GM19467 (cell line): ENCODE data around the gene SYNPO2.
A peak's percentile ranks its signal among the peaks of the same experiment; 100 is the strongest.
"Not testable (repeated sequence)": the region's sequence is repeated elsewhere in the genome, so short reads cannot be mapped to it uniquely, and the experiment has no call there.

Experiments used
- ATAC-seq: cut with Tn5 transposase; IDR thresholded peaks from one replicate; pipeline ENCODE4 v1.9.1; 2021; ENCODE audit warnings: mild to moderate bottlenecking, moderate library complexity; ENCODE audit not compliant: unreplicated experiment

The SYNPO2 gene

DNA sequence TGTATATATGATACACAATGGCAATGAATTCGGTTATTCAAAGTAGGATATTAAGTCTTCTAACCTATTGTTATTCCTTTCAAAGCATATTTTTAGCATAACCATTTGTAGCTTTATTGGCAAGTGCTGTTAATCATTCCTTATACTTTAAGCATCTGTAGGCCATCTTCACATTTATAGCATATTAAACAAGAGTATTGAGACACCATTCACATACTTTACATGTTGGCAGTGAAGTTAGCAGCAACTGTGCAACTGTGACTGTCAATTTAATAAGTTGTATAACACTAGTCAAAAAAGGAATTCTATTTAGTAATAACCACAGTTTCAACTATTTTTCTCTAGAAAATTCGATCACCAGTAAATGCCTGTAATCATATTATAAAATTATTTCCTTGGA is 139.6 kb downstream of the SYNPO2 start:
- no peak for ATAC-seq

DNA sequence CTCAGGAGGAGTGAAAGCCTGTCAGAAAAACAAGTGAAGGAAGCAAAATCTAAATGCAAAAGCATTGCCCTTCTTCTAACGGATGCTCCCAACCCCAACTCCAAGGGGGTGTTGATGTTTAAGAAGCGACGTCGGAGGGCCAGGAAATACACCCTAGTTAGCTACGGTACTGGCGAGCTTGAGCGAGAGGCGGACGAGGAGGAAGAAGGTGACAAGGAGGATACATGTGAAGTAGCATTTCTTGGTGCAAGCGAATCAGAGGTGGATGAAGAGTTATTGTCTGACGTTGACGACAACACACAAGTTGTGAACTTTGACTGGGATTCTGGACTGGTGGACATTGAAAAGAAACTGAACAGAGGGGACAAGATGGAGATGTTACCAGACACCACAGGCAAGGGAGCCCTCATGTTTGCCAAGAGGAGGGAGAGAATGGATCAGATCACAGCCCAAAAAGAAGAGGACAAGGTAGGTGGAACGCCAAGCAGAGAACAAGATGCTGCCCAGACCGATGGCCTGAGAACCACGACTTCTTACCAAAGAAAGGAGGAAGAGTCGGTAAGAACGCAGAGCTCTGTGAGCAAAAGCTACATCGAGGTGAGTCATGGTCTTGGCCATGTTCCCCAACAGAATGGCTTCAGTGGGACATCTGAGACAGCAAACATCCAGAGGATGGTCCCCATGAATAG is 141.3 kb downstream of the SYNPO2 start:
- no peak for ATAC-seq

DNA sequence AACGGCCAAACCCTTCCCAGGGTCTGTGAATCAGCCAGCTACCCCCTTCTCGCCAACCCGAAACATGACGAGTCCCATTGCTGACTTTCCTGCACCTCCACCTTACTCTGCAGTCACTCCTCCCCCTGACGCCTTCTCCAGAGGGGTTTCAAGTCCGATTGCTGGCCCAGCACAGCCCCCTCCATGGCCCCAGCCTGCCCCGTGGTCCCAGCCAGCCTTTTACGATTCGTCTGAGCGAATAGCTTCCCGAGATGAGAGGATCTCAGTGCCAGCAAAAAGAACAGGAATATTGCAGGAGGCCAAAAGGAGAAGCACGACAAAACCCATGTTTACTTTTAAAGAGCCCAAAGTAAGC is 141.9 kb downstream of the SYNPO2 start:
- ATAC-seq: no peak

DNA sequence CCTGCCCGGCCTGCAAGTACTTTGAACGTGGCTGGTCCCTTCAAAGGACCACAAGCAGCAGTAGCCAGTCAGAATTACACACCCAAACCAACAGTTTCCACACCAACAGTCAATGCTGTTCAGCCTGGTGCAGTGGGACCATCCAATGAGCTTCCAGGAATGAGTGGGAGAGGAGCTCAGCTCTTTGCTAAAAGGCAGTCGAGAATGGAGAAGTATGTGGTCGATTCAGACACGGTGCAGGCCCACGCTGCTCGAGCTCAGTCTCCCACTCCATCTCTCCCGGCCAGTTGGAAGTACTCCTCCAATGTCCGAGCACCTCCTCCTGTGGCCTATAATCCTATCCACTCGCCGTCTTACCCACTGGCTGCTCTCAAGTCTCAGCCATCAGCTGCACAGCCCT is 142.6 kb downstream of the SYNPO2 start:
- ATAC-seq: no peak

DNA sequence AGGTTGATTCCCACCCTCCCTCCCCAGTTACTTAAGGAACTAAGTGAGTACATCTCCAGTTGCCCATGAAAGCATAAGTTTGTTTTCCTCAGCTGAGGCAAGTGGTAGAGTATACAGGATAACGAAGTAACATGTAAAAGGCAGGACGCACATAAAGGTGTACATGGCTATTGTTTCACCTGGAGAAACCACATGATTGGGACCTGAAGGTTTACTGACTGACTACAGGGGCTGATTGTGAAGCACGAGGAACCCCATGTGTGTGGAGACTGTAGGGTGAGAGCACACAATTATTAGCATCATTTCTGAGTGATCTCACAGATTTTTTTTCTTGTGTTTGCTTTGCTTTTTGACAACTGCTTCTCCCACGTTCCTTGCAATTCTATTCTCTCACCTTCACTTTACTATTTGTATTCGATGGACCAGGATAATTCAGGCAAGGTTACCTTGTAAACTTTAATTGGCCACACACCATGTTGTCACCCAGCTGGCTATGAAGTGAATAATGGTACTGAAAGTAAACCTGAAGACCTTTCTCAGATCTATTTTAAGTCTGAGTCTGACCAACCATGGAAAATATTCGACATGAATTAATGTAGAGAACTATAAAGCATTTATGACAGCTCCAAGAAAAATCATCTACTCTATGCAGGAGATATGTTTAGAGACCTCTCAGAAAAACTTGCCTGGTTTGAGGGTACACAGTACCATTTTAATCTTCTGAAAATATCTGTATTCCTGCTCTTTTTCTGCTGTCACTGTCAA is 144.4 kb downstream of the SYNPO2 start:
- ATAC-seq: no peak

DNA sequence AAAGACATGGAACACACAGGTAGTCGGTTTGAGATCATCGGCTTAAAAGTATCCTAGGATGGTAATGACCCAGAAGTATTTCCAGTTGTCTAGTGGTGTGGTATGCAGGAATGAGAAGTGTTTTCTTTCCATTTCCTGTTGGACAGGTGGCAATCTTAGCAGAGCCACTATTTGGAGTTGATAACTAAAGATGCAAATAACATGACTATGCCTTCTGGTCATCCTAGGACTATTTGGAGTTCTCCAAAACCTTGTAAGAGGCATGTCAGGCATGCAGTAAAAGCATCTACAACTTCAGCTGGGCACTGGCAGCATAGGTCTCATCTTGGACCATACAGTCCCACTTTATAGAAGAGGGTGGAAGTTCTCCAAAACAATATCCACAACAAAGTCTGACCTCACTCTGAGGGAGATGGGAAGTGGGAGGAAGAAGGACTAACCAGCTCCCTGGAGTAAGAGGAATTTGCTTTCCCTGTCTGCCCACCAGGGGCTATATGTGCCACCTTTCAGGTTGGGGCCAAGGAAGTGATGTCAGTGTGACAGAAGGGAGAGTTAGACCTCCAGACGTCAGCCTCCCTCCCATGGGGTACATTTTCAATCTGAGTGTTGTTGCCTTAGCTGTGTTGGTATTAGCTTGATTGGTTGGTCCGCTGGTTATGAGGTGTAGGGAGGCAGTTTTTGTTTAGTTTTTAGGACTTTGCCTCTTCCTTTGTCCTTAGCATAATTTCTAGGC is 145.8 kb downstream of the SYNPO2 start:
- no peak for ATAC-seq

DNA sequence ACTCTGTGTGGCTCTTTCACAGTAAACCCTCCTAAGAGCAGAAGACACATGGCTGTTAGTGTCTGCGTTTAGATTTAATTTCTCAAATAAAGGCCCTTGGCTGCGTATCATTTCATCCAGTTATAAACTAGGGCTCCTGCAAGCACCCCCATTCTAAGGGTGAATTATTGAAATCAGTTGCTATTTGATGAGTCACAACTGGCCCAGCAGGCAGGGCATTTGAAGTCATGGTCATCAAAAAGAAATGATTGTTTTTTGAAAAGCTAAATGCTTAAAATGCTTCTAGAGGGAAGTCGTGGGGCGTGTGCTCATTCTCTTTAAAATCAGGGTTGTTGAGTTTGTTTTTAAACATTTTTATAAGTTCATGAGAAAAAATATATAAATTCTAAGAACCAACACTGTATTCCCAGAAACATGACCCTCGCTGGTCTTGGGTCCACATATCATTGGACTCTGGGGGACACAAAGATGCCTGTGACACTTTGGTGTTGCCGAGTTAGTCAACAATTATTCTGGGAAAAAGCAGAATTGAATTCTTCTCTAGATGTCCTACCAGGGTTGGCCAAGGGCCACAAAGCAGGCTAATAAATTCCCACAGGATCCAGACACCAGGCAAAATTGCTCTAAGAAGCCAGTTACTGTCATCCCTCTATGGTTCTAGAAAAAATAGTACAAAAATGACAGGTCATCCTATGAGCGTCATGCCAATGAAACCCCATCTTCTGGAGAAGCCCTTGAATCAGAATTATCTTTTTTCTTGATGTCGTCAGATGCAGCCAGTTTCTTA is 147.5 kb downstream of the SYNPO2 start:
- ATAC-seq: no peak

DNA sequence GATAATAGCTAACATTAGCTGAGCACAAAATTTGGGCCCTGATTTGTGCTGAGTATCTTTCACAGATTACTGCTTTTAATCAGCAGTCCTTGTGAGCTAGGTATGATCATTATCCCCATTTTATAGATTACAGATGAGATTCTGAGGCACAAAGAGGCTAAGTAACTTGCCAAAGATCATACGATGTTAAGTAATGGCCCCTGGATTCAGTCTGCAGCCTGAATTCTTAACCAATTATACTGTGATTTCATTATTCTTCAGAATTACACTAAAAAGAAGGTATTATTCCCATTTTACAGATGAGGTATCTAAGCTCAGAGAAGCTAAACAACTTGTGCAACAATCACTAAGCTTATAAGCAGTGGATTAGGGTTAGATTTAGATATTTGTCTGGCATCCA is 149.1 kb downstream of the SYNPO2 start:
- ATAC-seq: no peak

DNA sequence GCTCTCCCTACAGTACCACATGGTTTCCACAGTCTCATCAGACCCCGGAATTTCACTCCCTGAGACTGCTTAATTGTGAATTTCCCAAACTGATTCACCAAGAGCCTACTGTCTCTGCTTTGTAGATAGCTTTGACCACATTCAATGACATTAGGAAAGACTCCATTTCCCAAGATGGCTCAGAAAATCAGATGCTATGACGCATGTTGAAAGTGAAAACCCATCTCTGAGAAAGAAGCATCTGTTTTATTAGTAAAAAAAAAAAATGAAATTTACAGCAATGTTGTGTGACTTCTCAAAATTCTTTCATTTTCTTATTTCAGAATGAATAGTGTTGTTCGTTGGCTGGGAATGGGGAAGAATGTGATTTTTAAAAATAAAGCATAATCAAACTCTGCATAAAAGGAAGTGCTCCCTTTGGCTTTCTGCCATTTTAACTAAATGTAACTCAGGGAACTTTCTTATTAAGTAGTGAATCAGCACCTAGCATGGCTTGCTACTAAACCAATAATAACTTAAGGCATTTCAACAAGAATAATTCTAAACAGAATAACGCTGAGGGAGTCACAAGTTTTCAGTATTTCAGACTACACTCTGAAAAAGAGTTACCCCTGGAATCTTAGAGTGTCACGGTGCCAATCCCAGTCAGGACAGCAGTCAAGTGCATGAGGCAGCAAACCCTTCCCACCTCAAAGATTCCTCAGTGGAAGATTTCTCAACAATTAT is 149.6 kb downstream of the SYNPO2 start:
- ATAC-seq: no peak

DNA sequence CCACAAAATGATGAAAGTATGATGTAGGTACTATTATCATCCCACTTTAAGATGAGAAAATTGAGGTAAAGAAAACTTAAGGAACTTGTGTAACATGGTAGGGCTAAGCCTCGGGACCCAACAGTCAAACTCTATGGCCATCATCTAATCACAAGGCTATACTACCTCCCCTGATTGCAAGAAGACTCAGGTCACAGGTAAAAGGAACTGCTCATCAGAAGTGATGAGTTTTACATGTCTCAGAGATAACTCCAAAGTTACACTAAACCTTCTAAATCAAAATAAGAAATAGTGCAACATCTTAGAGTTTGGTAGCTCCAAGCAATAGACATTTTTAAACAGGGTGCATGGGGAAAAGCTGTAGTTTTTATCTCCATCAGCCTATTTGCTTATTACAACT is 150.5 kb downstream of the SYNPO2 start:
- ATAC-seq: no peak

DNA sequence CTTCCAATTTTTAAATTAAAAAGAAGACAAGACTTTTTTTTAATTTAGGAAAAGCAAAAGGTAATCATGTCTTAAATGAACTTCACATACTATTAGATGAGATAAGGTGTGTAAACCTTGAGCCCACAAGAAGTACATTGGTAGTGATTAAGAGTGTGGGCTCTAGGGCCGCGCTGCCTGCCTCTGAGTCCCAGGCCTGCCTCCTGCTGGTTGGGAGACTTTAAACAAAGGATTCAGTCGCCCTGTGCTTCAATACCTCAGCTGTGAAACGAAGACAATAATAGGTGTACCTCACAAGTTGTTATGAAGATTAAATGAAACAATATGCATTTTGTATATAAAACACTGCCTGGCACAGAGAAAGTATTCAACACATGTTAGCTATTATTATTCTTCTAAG is 151.1 kb downstream of the SYNPO2 start:
- no peak for ATAC-seq

DNA sequence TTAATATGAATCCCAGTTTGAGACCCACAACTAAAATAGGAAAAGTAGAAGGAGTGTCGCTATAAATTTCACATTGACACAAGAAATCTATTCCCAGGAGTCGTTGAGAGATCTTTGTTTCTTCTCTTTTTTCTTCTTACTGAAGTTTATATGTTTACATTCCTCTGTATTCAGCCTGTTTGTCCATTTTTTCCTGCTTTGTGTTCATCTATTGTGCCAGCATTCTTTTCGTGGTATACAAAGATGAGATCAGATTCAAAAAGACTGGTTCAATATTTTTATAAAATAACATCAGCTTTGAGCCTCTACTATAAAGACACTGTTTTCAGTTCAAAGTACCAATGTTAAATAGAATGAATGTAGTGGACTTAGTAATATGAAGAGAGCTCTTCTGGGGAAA is 151.6 kb downstream of the SYNPO2 start:
- ATAC-seq: no peak

DNA sequence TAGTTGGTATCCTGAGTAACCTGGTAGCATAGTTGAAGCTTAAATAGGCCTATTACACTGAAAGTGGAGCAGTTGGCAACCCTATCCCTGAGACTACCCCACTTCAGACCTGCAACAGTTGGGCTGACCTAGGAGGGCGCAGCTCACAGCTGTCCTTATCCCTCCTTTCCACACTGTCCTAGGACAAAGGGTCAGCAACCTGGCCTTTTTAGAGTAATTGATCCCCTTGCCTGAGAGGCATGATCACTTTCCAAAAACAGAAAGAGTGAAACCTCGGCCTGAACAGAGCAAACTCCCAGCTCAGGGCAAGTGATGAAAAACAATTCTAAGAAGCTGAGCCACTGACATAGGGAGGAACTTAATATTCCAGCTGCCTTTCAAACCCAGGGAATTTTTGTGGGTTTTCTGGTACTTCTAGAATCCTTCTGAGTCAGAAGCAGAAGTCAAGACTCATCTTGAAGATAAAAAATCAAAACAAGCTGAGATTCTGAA is 152.1 kb downstream of the SYNPO2 start:
- ATAC-seq: no peak

DNA sequence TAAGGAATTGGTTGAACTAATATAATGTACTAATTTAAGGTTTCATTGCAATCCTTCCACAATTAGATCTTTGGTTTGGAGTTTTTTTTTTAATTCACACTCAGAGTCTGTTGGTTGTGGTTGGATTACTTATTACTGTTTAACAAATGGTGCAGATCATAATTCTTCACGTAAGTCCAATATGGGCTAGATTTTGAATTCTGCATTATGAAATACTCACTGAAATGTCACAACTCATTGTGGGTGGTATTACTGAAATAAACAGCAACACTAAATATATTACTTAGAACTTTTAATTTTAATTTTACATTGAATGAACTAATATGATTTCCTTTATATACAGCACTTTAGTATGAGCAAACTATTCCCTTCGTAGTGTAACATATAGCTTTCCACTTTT is 152.7 kb downstream of the SYNPO2 start:
- ATAC-seq: no peak

DNA sequence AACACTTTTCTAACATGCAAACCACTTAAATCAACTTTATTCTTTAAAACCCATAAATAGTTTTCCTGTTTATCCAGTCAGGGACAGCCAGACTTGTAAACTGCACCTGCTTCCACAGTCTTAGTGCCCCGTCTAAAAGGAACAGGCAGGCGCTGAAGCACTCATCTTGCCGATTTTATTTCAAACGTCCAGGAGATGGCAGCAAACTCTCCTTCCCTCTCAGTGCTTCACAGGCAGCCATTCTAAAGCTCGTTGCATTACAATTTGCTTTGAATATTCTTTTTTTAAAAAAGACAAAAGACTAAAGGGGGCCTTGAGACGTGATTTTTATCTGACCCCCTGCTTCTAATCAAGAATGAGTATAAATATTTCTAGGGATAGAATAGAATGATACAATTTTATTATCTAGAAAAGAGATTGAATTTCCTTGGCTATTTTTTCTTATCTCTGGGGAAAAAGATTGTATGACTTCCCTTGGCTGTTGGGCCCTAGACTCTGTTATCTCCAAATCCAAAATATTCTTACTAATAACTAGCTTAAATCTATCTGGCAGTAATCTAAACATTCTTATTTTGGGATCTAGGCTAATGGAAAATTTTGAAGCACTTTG is 153.4 kb downstream of the SYNPO2 start:
- ATAC-seq: peak; percentile 87

DNA sequence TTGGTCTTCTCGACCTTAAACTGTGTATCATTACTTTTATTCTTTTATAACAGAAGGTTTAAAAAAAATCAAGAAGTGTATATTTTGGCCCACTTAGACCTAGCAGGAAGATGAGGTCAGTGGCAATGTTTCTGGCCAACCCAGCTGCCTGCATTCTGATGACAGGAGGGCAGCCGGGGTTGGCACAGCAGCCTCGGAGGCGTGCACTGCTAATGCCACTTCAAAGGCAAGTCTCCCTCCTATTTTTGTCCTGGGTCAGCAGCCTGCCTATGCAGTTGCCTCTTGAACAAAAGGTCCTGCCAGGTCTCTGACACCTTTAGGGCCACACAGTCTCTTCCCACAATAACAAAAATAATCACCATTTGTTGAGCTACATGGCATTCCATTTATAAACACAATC is 157.6 kb downstream of the SYNPO2 start:
- ATAC-seq: no peak

DNA sequence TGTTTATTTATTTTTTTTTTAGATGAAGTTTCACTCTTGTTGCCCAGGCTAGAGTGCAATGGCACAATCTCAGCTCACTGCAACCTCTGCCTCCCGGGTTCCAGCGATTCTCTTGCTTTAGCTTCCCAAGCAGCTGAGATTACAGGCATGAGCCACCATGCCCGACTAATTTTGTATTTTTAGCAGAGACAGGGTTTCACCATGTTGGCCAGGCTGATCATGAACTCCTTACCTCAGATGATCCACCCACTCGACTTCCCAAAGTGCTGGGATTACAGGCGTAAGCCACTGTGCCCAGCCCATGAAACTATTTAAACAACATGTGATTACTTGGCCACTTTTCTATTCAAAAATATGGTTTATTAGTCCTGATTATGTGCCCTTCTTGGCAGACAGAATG is 158.4 kb downstream of the SYNPO2 start:
- not testable (repeated sequence) for ATAC-seq

DNA sequence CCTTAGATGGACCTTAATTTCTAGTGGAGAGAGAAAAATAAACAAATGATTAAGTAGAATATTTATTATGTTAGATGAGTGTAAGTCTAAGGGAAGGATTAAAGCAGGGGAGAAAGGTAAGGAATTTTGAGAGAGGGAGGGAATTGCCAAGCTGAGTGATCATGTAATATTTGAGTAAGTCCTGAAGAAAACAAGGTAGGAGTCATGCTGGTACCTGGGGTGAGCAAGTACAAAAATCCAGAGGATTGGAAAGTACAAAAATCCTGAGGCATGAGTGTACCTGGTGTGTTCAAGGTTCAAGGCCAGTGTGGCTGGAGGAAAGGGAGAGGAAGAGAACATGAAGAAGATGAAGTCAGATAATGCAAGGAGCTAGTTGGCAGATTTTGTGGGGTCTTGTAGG is 159.8 kb downstream of the SYNPO2 start:
- ATAC-seq: no peak

DNA sequence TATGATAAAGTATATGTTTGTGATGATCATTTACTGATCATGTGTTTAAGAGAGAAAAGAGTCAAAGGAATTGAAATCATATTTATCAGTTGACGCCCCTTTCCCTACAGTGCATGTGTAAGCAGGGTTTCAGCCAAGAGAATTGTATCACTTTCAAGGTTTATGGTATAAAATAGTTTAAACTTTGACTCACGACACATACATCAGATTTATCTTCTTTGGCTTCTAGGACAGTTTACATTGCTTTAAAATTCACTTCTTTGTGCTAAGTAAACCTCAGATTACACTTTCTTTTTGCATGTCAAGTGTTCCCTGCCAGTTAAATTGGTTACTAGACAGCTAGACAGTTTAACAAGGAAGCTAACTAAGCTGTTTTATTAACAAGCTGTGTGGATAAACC is 160.7 kb downstream of the SYNPO2 start:
- no peak for ATAC-seq

DNA sequence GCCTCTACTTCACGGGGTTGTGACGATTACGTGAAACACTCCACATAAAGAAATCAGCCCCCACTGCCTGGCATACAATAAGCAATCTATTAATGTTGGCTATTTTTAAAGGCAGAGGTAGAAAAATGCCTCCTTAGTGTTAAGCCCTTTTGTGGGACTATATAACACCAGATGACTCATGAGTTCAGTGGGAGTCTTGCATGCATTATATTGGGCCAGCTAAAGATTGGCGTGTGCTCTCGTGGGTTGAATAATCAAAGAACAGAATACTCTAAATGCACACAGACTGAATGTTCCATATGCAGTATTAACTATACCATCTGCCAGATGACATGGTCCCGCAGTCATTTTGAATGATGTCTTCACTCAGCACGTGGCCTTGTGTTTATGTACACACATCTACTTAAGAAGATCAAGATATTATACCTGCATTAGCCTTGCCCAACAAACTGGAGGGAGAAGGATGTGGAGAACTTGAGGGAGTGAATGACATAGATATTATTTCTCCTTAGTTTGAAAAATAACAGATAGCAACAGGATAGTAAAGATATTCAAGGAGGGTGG is 162.0 kb downstream of the SYNPO2 start:
- ATAC-seq: no peak
